Measurements from ENCODE around the gene CSAD. TPM values are rescaled to one million over a fixed set of nuclear protein-coding genes. Genes with fewer than 3 reads are reported as not detected.
A peak's percentile ranks its signal among the peaks of the same experiment; 100 is the strongest.
"Not testable (repeated sequence)": the region's sequence is repeated elsewhere in the genome, so short reads cannot be mapped to it uniquely, and the experiment has no call there.

CSAD gene
- total and polyA plus RNA-seq, 2 donors (not counting 1 experiment from before 2014, with no cell fraction given), result 57.0 to 64.6 TPM

DNA sequence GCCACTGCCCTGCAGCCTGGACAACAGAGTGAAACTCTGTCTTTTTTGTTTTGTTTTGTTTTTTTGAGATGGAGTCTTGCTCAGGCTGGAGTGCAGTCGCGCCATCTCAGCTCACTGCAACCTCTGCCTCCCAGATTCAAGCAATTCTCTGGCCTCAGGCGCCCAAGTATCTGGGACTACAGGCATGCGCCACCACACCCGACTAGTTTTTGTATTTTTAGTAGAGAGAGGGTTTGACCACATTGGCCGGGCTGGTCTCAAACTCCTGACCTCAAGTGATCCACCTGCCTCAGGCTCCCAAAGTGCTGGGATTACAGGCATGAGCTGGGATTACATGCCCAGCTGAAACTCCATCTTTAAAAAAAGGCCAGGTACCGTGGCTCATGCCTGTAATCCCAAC is 21.6 kb upstream of the CSAD start:
- ATAC-seq (ENCODE audit: low read depth); H3K4me3 ChIP-seq (ENCODE audit: control extremely low read depth in 1 of 5, extremely low read depth in 1 of 5, insufficient read depth in 1 of 5, low read depth in 2 of 5, low read length in 4 of 5); H3K9me3 Mint-ChIP-seq (ENCODE audit: insufficient read depth); DNase-seq; H3K9me3 ChIP-seq (ENCODE audit: control extremely low read depth in 1 of 3, control insufficient read depth in 2 of 3, insufficient read depth in 1 of 3, low read length in 2 of 3); H2AFZ ChIP-seq (ENCODE audit: insufficient read depth, low read depth, low read length, poor library complexity, severe bottlenecking); POLR2A ChIA-PET; H3K4me3 Mint-ChIP-seq; H3K27me3 Mint-ChIP-seq; H3K27me3 ChIP-seq (replicated peaks in 1 of 4; ENCODE audit: control extremely low read depth in 1 of 4, control insufficient read depth in 3 of 4, insufficient read depth in 4 of 4, low read length in 3 of 4); H3K9ac ChIP-seq (ENCODE audit: low read length); intact Hi-C loops (cut with micrococcal nuclease): not testable (repeated sequence)
- peaks cover 94 to 99% of the 10 kb centered on the region in 2 donors for H3K4me1 ChIP-seq (ENCODE audit: control insufficient read depth in 2 of 2, insufficient read depth in 2 of 2, low read length in 2 of 2)
- peaks cover 53% of the 10 kb centered on the region for H4K20me1 ChIP-seq (ENCODE audit: control insufficient read depth, insufficient read depth, low read length, poor library complexity, severe bottlenecking)
- CTCF ChIA-PET, result interaction anchor here (1.0 to 15.7 kb wide), 5 partner anchors 10 to 150 kb away, joined by 3 to 201 read pairs (median 4); partner anchors contain the start of gene ITGB7
- peaks cover 77% of the 10 kb centered on the region for H3K4me1 Mint-ChIP-seq
- H3K27ac Mint-ChIP-seq, result peak overlapping the region; percentile 15
- WGBS (ENCODE audit: insufficient coverage), result 53% methylated on average over 2 of the region's 7 CpGs
- H3K79me2 ChIP-seq (ENCODE audit: control insufficient read depth, insufficient read depth, low read length), result peaks cover 73% of the 10 kb centered on the region
- H3K4me2 ChIP-seq (replicated peaks; ENCODE audit: low read depth, low read length, poor library complexity, severe bottlenecking), result peak overlapping the region; percentile 29
- peaks cover 4 to 28% of the 10 kb centered on the region in 2 experiments for H3K36me3 ChIP-seq (replicated peaks in 1 of 2; ENCODE audit: control extremely low read depth in 1 of 2, control insufficient read depth in 1 of 2, extremely low read depth in 1 of 2, insufficient read depth in 2 of 2, low read length in 1 of 2)
- peak overlapping the region in 1 of 2 donors; percentile 58 for H3K27ac ChIP-seq (ENCODE audit: low read length in 2 of 2)

DNA sequence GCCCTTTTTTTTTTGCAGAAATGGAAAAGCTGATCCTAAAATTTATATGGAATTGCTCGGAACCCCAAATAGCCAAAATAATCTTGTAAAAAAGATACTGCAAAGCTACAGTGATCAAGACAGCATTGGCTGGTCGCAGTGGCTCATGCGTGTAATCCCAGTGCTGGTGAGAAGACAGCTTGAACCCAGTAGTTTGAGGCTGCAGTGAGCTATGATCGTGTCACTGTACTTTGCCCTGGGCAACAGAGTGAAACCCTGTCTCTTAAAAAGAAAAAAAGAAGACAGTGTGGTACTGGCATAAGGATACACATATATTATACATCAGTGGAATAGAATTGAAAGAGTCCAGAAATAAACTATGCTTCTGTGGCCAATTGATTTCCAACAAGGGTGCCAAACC is 20.9 kb upstream of the CSAD start:
- Histone ChIP-seq H3K79me2 (ENCODE audit: control insufficient read depth, insufficient read depth, low read length) (peaks cover 67% of the 10 kb centered on the region), H3K36me3 (replicated peaks in 1 of 2; ENCODE audit: control extremely low read depth in 1 of 2, control insufficient read depth in 1 of 2, extremely low read depth in 1 of 2, insufficient read depth in 2 of 2, low read length in 1 of 2) (peaks cover 4 to 35% of the 10 kb centered on the region in 2 experiments), H3K27me3 (replicated peaks in 1 of 4; ENCODE audit: control extremely low read depth in 1 of 4, control insufficient read depth in 3 of 4, insufficient read depth in 4 of 4, low read length in 3 of 4) (no peaks in the 10 kb centered on the region), H3K9me3 (ENCODE audit: control extremely low read depth in 1 of 3, control insufficient read depth in 2 of 3, insufficient read depth in 1 of 3, low read length in 2 of 3) (no peaks in the 10 kb centered on the region), H3K4me2 (replicated peaks; ENCODE audit: low read depth, low read length, poor library complexity, severe bottlenecking) (peak overlapping the region; percentile 73), H3K4me3 (ENCODE audit: control extremely low read depth in 1 of 5, extremely low read depth in 1 of 5, insufficient read depth in 1 of 5, low read depth in 2 of 5, low read length in 4 of 5) (no peak overlapping the region), H3K4me1 (ENCODE audit: control insufficient read depth in 2 of 2, insufficient read depth in 2 of 2, low read length in 2 of 2) (peaks cover 89 to 96% of the 10 kb centered on the region in 2 donors), H2AFZ (ENCODE audit: insufficient read depth, low read depth, low read length, poor library complexity, severe bottlenecking) (no peak overlapping the region), H3K9ac (ENCODE audit: low read length) (no peak overlapping the region), H3K27ac (ENCODE audit: low read length in 2 of 2) (peak overlapping the region; percentile 7 to 58), H4K20me1 (ENCODE audit: control insufficient read depth, insufficient read depth, low read length, poor library complexity, severe bottlenecking) (peaks cover 60% of the 10 kb centered on the region)
- no peaks in the 10 kb centered on the region for H3K9me3 Mint-ChIP-seq (ENCODE audit: insufficient read depth)
- intact Hi-C loops (cut with micrococcal nuclease), result no loop called here
- POLR2A ChIA-PET, result interaction anchor here (0.9 to 2.5 kb wide), 4 partner anchors 10 to 21 kb away, joined by 3 to 7 read pairs (median 4); partner anchors contain the start of genes CSAD and ZNF740
- 56% methylated on average over 3 of the region's 4 CpGs for WGBS (ENCODE audit: insufficient coverage)
- CTCF ChIA-PET, result interaction anchor here (1.0 to 15.7 kb wide), 8 partner anchors 9 to 150 kb away, joined by 3 to 201 read pairs (median 4); partner anchors contain the start of genes AAAS and ITGB7
- ATAC-seq (ENCODE audit: low read depth), result no peak
- DNase-seq, result no peak
- peaks cover 77% of the 10 kb centered on the region for H3K4me1 Mint-ChIP-seq
- TF ChIP-seq, protein P1, sequence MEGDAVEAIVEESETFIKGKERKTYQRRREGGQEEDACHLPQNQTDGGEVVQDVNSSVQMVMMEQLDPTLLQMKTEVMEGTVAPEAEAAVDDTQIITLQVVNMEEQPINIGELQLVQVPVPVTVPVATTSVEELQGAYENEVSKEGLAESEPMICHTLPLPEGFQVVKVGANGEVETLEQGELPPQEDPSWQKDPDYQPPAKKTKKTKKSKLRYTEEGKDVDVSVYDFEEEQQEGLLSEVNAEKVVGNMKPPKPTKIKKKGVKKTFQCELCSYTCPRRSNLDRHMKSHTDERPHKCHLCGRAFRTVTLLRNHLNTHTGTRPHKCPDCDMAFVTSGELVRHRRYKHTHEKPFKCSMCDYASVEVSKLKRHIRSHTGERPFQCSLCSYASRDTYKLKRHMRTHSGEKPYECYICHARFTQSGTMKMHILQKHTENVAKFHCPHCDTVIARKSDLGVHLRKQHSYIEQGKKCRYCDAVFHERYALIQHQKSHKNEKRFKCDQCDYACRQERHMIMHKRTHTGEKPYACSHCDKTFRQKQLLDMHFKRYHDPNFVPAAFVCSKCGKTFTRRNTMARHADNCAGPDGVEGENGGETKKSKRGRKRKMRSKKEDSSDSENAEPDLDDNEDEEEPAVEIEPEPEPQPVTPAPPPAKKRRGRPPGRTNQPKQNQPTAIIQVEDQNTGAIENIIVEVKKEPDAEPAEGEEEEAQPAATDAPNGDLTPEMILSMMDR (IDR thresholded peaks at IDR 0.05), result no peak
- TF ChIP-seq EZH2 (IDR thresholded peaks at IDR 0.05; ENCODE audit: borderline replicate concordance, insufficient read depth, low read depth, low read length, poor library complexity, severe bottlenecking), result no peak
- H3K27me3 Mint-ChIP-seq, result no peaks in the 10 kb centered on the region
- peak overlapping the region; percentile 37 for H3K27ac Mint-ChIP-seq
- no peak overlapping the region for H3K4me3 Mint-ChIP-seq
